ENCODE data around the gene ITPKB.

The ITPKB gene

DNA sequence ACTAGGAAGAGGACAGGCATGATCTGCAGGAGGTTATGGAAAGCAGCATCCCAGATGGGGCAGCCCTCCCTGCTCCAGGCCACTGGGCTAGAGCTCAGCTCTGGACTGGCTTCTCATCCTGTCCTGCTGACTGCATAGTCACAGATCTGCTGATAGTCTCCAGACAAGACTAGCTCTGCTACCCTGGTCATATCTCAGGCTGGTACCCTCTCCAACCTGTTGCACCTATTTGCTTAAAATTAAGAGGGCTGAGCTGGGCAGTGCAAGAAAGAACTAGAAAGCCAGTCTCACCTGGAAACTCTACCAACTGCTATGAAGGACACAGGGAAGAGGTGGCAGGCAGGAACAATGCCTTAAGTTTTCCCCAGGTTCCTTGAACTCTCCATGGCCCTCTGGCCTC lies 40.4 kb downstream of the ITPKB start:
- no peak overlapping the region for H3K4me2 ChIP-seq (ENCODE audit: low read depth, low read length)
- no peaks in the 10 kb centered on the region for H4K20me1 ChIP-seq (ENCODE audit: insufficient read depth, low read length)
- DNase-seq, result no peak
- no peak for TF ChIP-seq EZH2 (optimal IDR thresholded peaks at IDR 0.05; ENCODE audit: low read depth, low read length)
- TF ChIP-seq, protein P1, sequence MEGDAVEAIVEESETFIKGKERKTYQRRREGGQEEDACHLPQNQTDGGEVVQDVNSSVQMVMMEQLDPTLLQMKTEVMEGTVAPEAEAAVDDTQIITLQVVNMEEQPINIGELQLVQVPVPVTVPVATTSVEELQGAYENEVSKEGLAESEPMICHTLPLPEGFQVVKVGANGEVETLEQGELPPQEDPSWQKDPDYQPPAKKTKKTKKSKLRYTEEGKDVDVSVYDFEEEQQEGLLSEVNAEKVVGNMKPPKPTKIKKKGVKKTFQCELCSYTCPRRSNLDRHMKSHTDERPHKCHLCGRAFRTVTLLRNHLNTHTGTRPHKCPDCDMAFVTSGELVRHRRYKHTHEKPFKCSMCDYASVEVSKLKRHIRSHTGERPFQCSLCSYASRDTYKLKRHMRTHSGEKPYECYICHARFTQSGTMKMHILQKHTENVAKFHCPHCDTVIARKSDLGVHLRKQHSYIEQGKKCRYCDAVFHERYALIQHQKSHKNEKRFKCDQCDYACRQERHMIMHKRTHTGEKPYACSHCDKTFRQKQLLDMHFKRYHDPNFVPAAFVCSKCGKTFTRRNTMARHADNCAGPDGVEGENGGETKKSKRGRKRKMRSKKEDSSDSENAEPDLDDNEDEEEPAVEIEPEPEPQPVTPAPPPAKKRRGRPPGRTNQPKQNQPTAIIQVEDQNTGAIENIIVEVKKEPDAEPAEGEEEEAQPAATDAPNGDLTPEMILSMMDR (IDR thresholded peaks at IDR 0.05; ENCODE audit: low read length), result no peak
- TF ChIP-seq EZH2phosphoT487 (IDR thresholded peaks at IDR 0.05; ENCODE audit: low read length), result no peak
- peaks cover 73% of the 10 kb centered on the region for H3K79me2 ChIP-seq (ENCODE audit: low read length)
- no peak overlapping the region for H3K27ac ChIP-seq (ENCODE audit: low read length)
- no peaks in the 10 kb centered on the region for H3K9me2 ChIP-seq (replicated peaks; ENCODE audit: insufficient read depth, low read length)
- H3K9ac ChIP-seq (ENCODE audit: low read length), result no peak overlapping the region
- no peak overlapping the region for H3K4me3 ChIP-seq (ENCODE audit: low read length)
- H3K36me3 ChIP-seq (replicated peaks; ENCODE audit: insufficient read depth, low read length), result no peaks in the 10 kb centered on the region
- no peaks in the 10 kb centered on the region for H3K27me3 ChIP-seq (replicated peaks; ENCODE audit: insufficient read depth, low read length)
- H2AFZ ChIP-seq (ENCODE audit: low read length), result no peak overlapping the region
- no peaks in the 10 kb centered on the region for H3F3A ChIP-seq (ENCODE audit: insufficient read depth, low read length)
- no peaks in the 10 kb centered on the region for H3K9me3 ChIP-seq (replicated peaks; ENCODE audit: insufficient read depth, low read length)
- peaks cover under 1% of the 10 kb centered on the region; the same call in 1 of the 2 replicates for H3K4me1 ChIP-seq (ENCODE audit: low read length)

DNA sequence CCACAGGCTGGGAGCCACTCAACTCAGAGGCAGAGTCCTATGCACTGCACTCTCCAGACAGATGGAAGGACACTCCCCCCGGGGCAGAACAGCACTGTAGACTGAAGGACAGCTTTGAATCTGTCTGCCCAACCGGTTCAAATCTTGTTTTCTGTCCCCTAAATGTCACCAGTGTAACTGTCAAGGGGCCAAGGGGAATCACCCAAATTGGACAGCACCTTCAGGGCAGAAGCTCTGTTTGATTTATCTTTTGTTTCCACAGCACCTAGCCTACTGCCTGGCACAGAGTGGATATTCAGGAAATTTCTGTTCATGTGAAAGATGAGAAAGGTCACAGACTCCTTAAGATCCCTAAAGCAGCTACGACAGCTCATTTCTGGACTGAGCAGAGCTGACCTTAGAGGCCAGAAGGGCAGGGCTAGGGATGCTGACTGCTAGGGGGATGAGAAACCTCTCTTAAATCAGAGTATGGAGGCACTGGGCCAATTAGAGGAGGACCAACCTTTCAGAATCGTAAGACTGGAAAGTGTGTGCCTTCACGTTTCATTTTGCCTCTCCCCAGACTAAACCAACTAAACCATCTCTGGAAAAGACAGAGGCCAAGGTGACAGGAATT lies 41.0 kb downstream of the ITPKB start:
- no peak for TF ChIP-seq EZH2phosphoT487 (IDR thresholded peaks at IDR 0.05; ENCODE audit: low read length)
- no peak for TF ChIP-seq EZH2 (optimal IDR thresholded peaks at IDR 0.05; ENCODE audit: low read depth, low read length)
- TF ChIP-seq, protein P1 (IDR thresholded peaks at IDR 0.05; ENCODE audit: low read length), result no peak
- H2AFZ ChIP-seq (ENCODE audit: low read length), result no peak overlapping the region
- H3K36me3 ChIP-seq (replicated peaks; ENCODE audit: insufficient read depth, low read length), result no peaks in the 10 kb centered on the region
- H3K27me3 ChIP-seq (replicated peaks; ENCODE audit: insufficient read depth, low read length), result no peaks in the 10 kb centered on the region
- no peak for DNase-seq
- no peaks in the 10 kb centered on the region for H3F3A ChIP-seq (ENCODE audit: insufficient read depth, low read length)
- H3K9me3 ChIP-seq (replicated peaks; ENCODE audit: insufficient read depth, low read length), result no peaks in the 10 kb centered on the region
- no peak overlapping the region for H3K4me2 ChIP-seq (ENCODE audit: low read depth, low read length)
- no peaks in the 10 kb centered on the region for H3K9me2 ChIP-seq (replicated peaks; ENCODE audit: insufficient read depth, low read length)
- H3K9ac ChIP-seq (ENCODE audit: low read length), result no peak overlapping the region
- peaks cover 73% of the 10 kb centered on the region for H3K79me2 ChIP-seq (ENCODE audit: low read length)
- no peak overlapping the region for H3K4me3 ChIP-seq (ENCODE audit: low read length)
- no peaks in the 10 kb centered on the region for H3K4me1 ChIP-seq (ENCODE audit: low read length)
- H4K20me1 ChIP-seq (ENCODE audit: insufficient read depth, low read length), result no peaks in the 10 kb centered on the region
- H3K27ac ChIP-seq (ENCODE audit: low read length), result no peak overlapping the region

DNA sequence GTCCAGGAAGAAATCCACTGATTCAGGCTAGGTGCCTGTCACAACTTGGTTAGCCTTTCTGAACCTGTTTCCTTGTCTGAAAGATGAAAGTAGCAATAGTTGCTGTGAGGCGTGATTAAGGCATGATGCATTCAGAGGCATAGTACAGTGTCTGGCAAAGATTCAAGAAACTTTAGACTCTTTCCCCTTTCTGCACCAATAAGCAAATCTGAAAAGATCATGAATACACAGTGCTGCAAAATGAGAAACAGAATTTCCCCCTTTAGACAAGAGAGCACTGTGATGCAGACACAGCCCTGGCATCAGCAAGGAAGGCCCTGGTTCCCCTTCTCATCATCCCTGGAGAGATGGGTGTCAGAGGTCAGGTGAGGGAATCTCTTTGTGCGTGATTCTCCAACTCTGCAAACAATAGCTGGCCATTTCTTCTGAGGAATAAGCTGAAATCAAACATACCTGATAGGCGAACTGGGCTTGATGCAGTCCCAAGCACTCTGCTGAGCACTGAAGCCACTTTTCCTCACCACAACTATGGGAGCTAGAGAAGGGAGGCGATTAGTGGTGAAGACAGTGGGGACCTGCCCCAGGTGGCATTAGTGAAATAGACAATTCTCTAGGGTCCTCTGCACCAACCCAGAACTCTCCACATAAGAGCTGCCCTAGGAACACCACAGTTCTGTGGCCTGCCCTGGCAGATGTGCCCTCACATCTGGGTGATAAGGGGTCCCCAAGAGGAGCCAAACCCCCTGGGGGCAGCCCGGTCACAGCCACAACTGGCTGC lies 41.7 kb downstream of the ITPKB start:
- Histone ChIP-seq H3K27ac (ENCODE audit: low read length) (no peak overlapping the region), H3K9ac (ENCODE audit: low read length) (no peak overlapping the region), H3K27me3 (replicated peaks; ENCODE audit: insufficient read depth, low read length) (no peaks in the 10 kb centered on the region), H3K4me1 (ENCODE audit: low read length) (no peaks in the 10 kb centered on the region), H3K4me3 (ENCODE audit: low read length) (no peak overlapping the region), H3K36me3 (replicated peaks; ENCODE audit: insufficient read depth, low read length) (no peaks in the 10 kb centered on the region), H3F3A (ENCODE audit: insufficient read depth, low read length) (no peaks in the 10 kb centered on the region), H3K79me2 (ENCODE audit: low read length) (peaks cover 71% of the 10 kb centered on the region), H3K9me3 (replicated peaks; ENCODE audit: insufficient read depth, low read length) (no peaks in the 10 kb centered on the region), H3K9me2 (replicated peaks; ENCODE audit: insufficient read depth, low read length) (no peaks in the 10 kb centered on the region), H2AFZ (ENCODE audit: low read length) (no peak overlapping the region), H4K20me1 (ENCODE audit: insufficient read depth, low read length) (no peaks in the 10 kb centered on the region), H3K4me2 (ENCODE audit: low read depth, low read length) (no peak overlapping the region)
- no peak for DNase-seq
- TF ChIP-seq EZH2 (optimal IDR thresholded peaks at IDR 0.05; ENCODE audit: low read depth, low read length) (no peak), EZH2phosphoT487 (IDR thresholded peaks at IDR 0.05; ENCODE audit: low read length) (no peak)
- TF ChIP-seq, protein P1 (IDR thresholded peaks at IDR 0.05; ENCODE audit: low read length), result no peak

All from MM.1S (cell line).